Brain microvascular endothelial cell (primary cell): ENCODE results near the gene SEMA6B.
A peak's percentile ranks its signal among the peaks of the same experiment; 100 is the strongest.

Experiments used
- DNase-seq: peaks from one replicate; pipeline ENCODE4 v3.0.0-alpha.2; 2020
- H3K27ac ChIP-seq: fragments of 250-450 bp; sonication (Bioruptor Pico); 2 replicates; pipeline ENCODE4 v1.5.1; 2020; ENCODE audit warnings: mild to moderate bottlenecking, moderate library complexity
- H3K27me3 ChIP-seq: fragments of 250-450 bp; sonication (Bioruptor Pico); replicated peaks from 2 replicates; pipeline ENCODE4 v1.5.1; 2020; ENCODE audit warnings: mild to moderate bottlenecking
- H3K36me3 ChIP-seq: fragments of 250-450 bp; sonication (Bioruptor Pico); replicated peaks from 2 replicates; pipeline ENCODE4 v1.5.1; 2020; ENCODE audit warnings: mild to moderate bottlenecking
- H3K4me3 ChIP-seq: 2 replicates; pipeline ENCODE4 v1.5.1; 2011; ENCODE audit warnings: low read depth, mild to moderate bottlenecking, control low read depth, low read length, moderate library complexity
- in situ Hi-C: cut with HindIII; loops from 2 replicates; pipeline ENCODE4 v1.10.0; 2017; ENCODE audit warnings: low sequenced_read_pairs, low pct_ligation_motif_present
- TF ChIP-seq, protein P1 (sequence below): IDR thresholded peaks from 2 replicates; pipeline ENCODE4 v1.5.1; 2011; ENCODE audit warnings: low read depth, mild to moderate bottlenecking, moderate library complexity, low read length, control low read depth, inconsistent platforms; ENCODE audit errors: missing control alignments

SEMA6B gene

DNA sequence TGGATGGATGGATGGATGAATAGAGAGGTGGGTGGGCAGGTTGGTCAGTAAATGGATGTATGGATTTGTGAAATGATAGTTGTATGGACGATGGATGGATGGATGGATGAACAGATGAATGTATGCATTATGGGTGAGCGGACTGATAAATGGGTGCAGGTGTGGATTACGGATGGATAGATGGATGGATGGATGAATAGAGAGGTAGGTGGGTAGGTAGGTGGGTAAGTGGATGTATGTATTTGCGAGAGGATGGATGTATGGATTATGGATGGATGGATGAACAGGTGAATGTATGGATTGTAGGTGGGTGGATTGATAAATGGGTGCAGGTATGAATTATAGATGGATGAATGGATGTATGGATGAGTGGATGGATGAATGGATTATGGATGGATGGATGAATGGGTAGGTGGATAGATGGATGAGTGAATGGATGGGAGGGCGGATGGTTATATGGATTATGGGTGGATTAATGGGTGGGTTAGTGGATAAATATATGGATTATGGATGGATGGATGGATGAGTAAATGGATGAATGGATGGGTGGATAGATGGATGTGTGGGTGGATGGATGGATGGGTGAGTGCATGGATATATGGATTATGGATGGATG, 42.8 kb upstream of the SEMA6B start:
- Histone ChIP-seq H3K4me3 (no peak overlapping the region), H3K27ac (no peak overlapping the region), H3K36me3 (no peaks in the 10 kb centered on the region), H3K27me3 (peaks cover 10% of the 10 kb centered on the region)
- DNase-seq, result no peak
- in situ Hi-C loops, result no loop called here
- TF ChIP-seq, protein P1, sequence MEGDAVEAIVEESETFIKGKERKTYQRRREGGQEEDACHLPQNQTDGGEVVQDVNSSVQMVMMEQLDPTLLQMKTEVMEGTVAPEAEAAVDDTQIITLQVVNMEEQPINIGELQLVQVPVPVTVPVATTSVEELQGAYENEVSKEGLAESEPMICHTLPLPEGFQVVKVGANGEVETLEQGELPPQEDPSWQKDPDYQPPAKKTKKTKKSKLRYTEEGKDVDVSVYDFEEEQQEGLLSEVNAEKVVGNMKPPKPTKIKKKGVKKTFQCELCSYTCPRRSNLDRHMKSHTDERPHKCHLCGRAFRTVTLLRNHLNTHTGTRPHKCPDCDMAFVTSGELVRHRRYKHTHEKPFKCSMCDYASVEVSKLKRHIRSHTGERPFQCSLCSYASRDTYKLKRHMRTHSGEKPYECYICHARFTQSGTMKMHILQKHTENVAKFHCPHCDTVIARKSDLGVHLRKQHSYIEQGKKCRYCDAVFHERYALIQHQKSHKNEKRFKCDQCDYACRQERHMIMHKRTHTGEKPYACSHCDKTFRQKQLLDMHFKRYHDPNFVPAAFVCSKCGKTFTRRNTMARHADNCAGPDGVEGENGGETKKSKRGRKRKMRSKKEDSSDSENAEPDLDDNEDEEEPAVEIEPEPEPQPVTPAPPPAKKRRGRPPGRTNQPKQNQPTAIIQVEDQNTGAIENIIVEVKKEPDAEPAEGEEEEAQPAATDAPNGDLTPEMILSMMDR, result no peak

DNA sequence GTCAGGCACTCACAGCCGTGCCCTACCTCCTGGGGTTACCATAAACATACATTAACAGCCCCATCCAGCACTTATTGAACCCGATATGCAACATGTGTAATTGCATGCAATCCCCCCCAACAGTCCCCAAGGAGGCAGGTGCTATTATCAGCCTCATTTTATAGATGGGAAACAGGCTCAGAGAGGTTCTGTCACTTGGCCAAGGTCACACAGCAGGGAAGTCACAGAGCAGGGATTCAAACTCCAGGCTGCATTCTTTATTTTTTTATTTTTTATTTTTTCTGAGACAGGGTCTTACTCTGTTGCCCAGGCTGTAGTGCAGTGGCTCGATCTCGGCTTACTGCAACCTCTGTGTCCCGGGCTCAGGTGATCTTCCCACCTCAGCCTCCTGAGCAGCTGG, 41.4 kb upstream of the SEMA6B start:
- Histone ChIP-seq H3K27ac (no peak overlapping the region), H3K36me3 (no peaks in the 10 kb centered on the region), H3K27me3 (peaks cover 10% of the 10 kb centered on the region), H3K4me3 (no peak overlapping the region)
- DNase-seq, result no peak
- TF ChIP-seq, protein P1, result no peak
- in situ Hi-C loops, result no loop called here

DNA sequence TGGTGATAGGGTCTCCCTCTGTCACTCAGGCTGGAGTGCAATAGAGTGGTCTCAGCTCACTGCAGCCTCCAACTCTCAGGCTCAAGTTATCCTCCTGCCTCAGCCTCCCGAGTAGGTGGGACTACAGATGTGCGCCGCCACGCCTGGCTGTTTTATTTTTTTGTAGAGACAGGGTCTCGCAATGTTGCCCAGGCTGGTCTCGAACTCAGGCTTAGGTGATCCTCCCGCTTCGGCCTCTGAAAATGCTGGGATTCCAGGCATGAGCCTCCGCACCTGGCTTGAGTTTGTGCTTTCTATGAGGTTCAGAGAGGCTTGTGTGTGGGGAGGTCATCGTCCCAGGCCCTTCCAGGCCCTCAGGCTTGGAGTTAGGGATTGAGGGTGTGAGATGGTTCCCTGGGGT, 40.6 kb upstream of the SEMA6B start:
- no peak overlapping the region for H3K4me3 ChIP-seq
- H3K27me3 ChIP-seq, result peaks cover 10% of the 10 kb centered on the region
- in situ Hi-C loops, result no loop called here
- TF ChIP-seq, protein P1, result no peak
- no peak overlapping the region for H3K27ac ChIP-seq
- no peaks in the 10 kb centered on the region for H3K36me3 ChIP-seq
- no peak for DNase-seq

DNA sequence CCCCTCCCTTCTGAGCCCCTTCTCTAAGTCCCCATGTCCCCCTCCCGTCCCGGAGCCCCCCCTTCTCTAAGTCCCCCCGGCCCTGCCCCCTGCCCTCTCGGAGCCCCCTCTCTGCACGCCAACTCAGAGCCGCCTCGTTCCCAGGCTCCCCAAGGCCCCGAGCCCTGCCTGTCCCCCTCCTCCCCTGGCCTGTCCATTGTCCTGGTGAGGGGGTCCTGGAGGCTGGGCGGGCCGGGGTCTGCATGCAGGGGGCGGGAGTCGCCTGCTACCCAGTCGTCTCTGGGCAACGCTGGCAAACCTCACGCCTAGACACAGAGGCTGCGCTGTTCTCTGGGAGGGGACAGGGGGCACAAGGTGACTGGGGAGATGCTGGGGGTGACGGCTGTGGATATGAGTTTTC, 39.2 kb upstream of the SEMA6B start:
- Histone ChIP-seq H3K27me3 (peaks cover 10% of the 10 kb centered on the region), H3K36me3 (no peaks in the 10 kb centered on the region), H3K4me3 (no peak overlapping the region), H3K27ac (no peak overlapping the region)
- TF ChIP-seq, protein P1, result no peak
- in situ Hi-C loops, result no loop called here
- DNase-seq, result no peak

DNA sequence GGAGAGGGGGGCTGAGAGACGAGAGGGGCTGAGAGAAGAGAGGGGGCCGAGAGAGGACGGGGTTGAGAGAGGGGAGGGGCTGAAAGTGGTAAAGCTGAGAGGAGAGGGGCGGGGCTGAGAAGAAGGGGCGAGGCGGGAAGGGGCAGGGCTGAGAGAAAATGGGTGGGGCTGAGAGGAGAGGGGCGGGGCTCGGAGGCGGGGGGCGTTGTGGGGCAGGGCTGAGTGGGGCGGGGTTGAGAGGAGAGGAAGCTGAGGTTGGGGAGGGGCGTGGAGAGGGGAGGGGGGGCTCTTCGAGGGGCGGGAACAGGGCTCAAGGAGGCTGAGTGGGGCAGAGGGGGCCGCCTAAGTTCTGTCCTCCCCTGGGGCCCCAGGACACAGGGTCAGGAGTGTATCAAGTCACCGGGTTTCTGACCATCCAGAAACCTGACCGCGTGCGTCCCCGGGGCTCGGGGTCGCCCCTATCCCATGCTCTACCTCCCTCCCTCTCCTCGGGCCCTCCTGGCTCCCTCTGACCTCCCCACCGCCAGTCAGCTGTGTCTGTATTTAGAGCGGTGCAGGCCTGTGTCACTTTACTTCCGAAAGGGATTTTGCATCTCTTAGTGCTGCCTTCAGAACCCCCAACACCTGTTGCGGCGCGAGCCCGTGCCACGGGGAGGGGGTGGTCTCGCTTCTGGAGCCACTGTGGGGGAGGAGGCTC, 38.6 kb upstream of the SEMA6B start:
- DNase-seq, result peak; percentile 19
- Histone ChIP-seq H3K27ac (no peak overlapping the region), H3K4me3 (no peak overlapping the region), H3K27me3 (peaks cover 10% of the 10 kb centered on the region), H3K36me3 (no peaks in the 10 kb centered on the region)
- in situ Hi-C loops, result no loop called here
- TF ChIP-seq, protein P1, result no peak
